NCI-H69 (cell line): ENCODE measurements around the gene NDUFA12.

ENCODE experiments used
- DNase-seq: peaks from one replicate; lab custom pipeline; 2025; lab: John Stamatoyannopoulos, UW

Gene NDUFA12

GRCh38 chr12:94940771-94941170, 62.7 kb downstream of the NDUFA12 start:
- DNase-seq, result no peak

DNA sequence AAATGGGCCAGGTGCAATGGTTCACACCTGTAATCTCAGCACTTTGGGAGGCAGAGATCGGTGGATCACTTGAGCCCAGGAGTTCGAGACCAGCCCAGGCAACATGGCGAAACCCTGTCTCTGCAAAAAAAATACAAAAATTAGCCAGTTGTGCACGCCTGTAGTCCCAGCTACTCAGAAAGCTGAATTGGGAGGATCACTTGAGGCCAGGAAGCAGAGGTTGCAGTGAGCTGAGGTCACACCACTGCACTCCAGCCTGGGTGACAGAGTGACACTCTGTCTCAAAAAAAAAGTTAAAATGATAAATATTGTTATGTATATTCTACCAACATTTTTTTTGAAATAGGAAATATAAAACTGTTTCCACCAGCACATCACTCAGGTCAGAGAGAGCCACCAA, 64.9 kb downstream of the NDUFA12 start:
- DNase-seq, result no peak

- DNase-seq, result no peak
Measured at GRCh38 chr12:94930772-94931171, 72.7 kb downstream of the NDUFA12 start.

- DNase-seq, result peak; percentile 59
Measured at GRCh38 chr12:94930216-94930654, 73.3 kb downstream of the NDUFA12 start.

- DNase-seq, result no peak
Measured at GRCh38 chr12:94929780-94930179, 73.7 kb downstream of the NDUFA12 start.

- no peak for DNase-seq
Measured at GRCh38 chr12:94925729-94926128, 77.8 kb downstream of the NDUFA12 start.

DNA sequence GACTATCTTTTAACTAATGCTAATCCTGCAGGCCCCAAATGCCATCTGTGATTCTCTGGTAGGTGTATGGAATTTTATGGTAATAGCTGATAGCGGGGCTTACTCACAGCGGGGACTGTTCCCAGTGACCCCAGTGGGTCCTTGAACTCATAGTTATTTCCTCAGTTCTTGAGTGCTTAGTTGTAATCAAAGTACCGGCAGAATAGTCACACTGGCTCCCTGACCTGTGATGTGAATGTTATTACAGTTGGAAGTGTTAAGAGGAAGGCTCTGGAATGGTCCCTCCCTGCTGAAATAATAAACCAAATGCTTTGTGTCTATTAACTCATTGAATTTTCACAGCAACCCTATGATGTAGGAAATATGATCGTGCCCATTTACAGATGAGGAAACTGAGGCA, 78.3 kb downstream of the NDUFA12 start:
- DNase-seq, result no peak

DNA sequence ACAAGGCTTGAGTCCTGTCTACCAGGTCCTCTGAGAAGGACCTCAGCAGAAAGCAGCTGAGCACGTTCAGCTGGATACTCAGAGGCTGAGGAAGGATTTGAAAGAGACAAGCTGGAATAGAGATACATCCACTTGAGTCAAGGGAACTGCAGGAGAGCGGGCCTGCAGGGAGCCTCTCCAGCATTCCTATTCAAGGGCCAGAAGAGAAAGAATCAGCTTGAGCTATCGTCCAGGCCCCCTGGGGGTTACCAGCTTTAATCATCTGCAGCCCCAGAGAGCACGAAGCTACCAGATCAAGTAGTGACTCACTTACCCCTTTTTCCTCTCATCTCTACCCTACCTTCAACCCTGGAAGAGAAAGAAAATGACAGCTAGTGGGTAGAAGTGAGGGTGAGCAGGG, 80.9 kb downstream of the NDUFA12 start:
- no peak for DNase-seq
